Endometrium (tissue), 2 donors: Measurements from ENCODE around the gene TLE1.

Experiments
- FAIRE-seq: peaks from 2 replicates; lab custom pipeline; 2012; peaks lifted over from hg19 to GRCh38; lab: Jason Lieb, UNC
- donor health status: control.
- donor health status: control.

TLE1 gene

GRCh38 chr9:81686614-81687520, 2.5 kb downstream of the TLE1 start:
- FAIRE-seq: peak; percentile 78

GRCh38 chr9:81685763-81686613, 3.4 kb downstream of the TLE1 start:
- peak; percentile 70 for FAIRE-seq

DNA sequence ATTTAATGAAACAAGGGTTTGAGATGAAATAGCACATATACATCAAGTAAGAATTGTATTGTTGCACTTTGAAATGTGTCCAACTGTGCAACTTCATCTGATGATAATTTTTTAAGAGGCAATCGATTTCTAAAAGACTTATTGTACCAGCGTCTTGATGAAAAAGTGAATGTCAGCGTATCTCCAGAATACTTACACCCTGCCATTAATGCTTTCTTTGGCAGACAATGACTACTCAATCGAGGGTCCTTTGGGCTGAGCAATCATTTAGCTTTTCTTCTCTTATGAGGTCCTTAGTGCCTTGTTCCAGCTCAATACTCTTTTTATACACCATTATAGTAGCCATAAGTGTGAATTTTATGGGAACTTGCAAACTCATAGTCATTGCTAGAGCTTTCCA, 4.7 kb downstream of the TLE1 start:
- no peak for FAIRE-seq

- FAIRE-seq: no peak
Measured at GRCh38 chr9:81683704-81684103, 5.6 kb downstream of the TLE1 start.

GRCh38 chr9:81683238-81683637, 6.1 kb downstream of the TLE1 start:
- FAIRE-seq: no peak

DNA sequence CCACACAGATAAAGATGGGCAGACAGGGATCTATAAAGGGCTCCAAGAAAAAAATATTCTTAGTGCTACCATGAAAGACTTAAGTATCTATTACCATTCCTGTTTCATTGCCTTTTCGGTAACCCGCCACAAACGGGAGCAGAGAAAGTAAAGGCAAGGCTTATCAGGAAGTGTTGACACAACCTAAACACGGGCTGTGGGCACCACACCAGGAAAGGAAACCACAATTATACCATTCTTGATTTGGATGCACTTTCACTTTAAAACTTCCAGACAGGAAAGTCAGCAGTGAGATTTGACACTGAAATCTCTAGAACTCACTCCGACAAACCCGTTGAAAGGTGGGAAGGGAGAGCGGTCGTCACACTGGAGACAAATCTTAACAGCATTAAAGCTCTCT, 6.5 kb downstream of the TLE1 start:
- no peak for FAIRE-seq

GRCh38 chr9:81682177-81682576, 7.2 kb downstream of the TLE1 start:
- no peak for FAIRE-seq

DNA sequence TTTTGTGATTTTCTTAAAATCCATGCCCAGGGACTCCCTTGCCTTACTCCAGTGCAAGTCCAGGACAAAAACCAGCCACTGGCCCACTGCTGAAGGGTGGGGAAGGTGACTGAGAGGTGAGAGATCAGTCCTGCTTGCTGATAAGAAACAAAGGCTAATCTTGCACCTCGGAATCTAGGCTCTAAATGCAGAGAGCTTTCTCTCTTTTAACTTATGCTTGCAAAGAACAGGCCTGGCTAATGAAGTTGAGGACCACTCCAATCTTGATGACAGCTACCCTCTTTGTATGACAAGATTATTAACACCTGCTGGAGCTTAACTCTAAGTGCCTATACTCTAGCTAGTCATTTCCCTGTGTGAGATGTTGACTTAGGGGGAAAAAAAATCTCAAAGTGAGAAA, 8.8 kb downstream of the TLE1 start:
- no peak for FAIRE-seq

GRCh38 chr9:81680006-81680405, 9.3 kb downstream of the TLE1 start:
- FAIRE-seq: no peak

GRCh38 chr9:81678088-81678487, 11.3 kb downstream of the TLE1 start:
- FAIRE-seq: no peak

GRCh38 chr9:81676395-81676794, 13.0 kb downstream of the TLE1 start:
- FAIRE-seq: no peak

DNA sequence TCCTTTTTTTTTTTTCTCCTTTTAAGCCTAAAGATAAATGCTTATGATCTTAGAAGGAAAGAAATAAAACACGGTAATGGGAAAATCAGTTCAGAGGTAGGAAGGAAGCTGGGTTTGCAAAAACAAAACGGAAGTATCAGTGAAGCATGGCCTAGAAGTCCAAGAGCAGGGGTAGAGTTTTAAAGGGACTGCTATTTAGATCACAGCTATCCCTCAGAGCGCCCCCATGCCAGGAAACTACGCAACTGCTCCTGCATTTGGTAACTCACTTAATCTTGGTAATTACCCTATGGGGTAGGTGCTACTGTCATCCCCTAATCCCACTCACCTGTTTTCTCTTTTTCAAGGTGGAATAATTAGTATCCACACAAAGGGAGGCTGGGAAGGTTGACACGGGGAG, 16.0 kb downstream of the TLE1 start:
- no peak for FAIRE-seq

DNA sequence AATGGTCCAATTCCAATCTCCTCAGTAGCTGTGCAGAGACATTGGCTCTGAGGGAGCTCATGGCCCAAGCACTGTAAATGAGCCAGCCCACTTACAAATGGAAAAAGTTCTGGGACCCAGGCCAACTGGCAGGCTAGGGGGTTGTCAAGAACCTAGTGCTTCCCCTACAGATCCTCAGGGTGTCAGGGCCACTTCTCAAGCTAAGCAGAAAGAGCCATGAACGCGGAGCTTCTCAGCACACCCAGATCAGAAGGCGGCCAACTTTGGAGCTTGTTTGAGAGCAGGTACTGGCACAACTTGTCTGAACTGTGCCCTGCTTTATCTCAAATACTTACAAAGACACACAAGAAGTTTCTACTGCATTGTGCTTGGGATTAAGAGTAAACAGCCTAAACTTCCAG, 17.5 kb downstream of the TLE1 start:
- FAIRE-seq: no peak

- FAIRE-seq: no peak
Measured at GRCh38 chr9:81669866-81670265, 19.5 kb downstream of the TLE1 start.

DNA sequence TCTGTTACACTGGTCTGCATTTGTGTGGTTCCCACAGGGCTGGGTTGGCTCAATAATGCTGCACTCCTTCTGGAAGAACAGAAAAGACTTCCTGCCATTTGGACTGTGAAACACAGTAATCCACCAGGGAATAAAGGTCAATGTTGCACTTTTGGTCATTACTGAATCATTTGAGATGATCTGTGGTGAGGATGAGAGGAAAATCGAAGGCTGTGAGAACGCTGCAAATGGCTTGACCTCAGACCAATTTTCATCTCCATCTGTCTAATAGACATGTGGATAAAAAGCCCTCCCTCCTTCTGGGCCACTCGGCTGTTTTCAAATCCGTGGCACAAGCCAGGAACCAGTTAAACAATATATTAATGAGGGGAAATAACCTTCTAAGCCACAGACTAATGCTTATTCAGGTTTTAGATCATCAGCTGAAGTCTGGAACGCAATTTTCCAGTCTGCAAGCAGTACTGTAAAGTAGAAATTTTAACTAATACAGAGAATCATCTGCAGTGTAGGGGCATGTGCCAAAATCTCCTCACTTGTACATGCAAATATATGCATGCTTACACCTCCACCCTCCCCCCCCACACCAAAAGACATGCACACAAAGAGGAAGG, 20.2 kb downstream of the TLE1 start:
- FAIRE-seq: no peak

DNA sequence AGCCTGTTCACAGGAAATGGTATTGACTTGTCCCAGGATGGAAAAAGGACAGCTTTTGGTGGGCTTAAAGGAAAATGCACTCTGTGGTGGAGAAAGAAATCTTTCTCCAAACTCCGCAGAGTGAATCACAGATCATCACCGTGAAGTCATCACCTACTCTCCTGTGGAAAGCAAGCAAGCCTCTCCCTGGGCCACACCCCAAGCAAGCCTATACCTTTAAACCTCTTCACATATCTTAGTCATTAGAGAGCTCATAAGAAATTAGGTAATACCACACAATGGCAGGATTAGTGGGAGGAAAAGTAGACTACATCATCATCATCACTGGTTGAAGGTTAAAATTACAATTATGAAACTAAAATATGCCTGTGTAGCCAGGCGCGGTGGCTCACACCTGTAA, 23.2 kb downstream of the TLE1 start:
- no peak for FAIRE-seq

GRCh38 chr9:81665322-81665871, 23.9 kb downstream of the TLE1 start:
- no peak for FAIRE-seq

DNA sequence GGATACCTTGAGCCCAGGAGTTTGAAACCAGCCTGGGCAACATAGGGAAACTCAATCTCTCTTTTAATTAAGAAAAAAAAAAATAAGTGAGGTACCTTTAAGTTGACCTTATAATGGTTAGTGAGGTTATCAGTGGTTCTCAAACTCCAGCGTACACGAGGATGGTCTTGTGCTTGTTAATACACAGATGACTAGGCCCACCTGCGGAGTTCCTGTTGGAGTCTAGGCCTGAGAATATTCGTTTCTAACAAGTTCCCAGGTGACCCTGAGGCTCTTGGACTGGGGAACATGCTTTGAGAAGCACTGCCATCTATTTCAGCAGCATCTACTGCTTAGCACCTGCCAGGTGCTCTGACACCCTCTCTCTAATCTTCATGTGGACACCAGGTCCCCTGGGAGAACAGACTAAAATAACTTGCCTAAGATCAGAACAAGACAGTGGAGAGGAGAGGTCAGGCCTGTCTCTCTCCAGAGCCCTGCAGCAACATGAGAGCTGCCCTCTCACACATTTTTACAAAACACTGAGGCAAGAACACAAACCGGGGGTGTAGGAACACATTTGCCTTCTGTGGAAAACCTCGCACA, 24.6 kb downstream of the TLE1 start:
- FAIRE-seq: no peak

- no peak for FAIRE-seq
Measured at GRCh38 chr9:81661339-81661738, 28.0 kb downstream of the TLE1 start.

DNA sequence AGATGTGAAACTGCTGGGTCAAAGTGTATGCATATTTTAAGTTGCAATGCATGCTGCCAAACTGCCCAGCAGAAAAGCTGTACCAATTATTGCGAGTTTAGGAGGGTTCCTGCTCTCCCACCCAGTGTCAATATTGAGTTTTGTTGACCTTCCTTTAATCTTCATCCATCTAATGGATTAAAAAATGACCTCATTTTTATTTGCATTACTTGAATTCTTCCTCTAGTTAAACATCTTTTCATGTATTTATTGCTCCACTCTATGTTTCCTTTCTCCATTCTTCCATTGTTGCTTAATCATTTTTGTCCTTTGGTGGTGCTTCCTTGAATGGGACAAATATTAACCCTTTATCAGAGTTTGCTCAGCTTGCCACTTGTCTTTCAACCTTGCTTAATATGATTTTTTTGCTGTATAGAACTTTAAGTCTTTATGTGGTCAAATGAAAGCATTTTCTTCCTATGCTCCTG, 32.4 kb downstream of the TLE1 start:
- FAIRE-seq: no peak

- FAIRE-seq: no peak
Measured at GRCh38 chr9:81656004-81656403, 33.3 kb downstream of the TLE1 start.

DNA sequence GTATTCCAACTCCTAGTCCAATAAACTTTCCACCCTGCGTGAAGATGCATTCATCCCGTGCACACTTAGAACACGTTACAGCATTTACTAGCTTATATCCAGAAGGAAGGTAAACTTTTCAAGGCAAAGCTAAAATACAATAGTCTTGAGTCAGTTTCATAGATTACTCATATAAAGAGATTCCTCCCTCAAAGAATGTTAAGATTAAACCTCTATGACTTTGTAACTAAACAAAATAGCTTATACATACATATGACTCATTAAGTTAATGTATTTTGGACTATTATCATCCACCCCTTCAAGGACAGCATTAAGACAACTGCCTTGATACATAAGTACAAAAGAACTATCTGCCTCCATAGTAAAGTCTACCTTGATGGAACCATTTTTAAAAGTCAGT, 36.1 kb downstream of the TLE1 start:
- no peak for FAIRE-seq
